SK-N-SH (cell line): Measurements from ENCODE around the gene ZNF414. TPM values are rescaled to one million over a fixed set of nuclear protein-coding genes. Genes with fewer than 3 reads are reported as not detected.

Source experiments
- CTCF ChIA-PET: fragments of 300-600, 350-600 bp; formaldehyde crosslinking; extraction: SDS; loops from one replicate; lab custom pipeline; 2021; lab: Yijun Ruan, JAX
- POLR2A ChIA-PET: fragments of 350-600 bp; sonication (Branson Sonifier 250); formaldehyde crosslinking; extraction: SDS; loops from one replicate; lab custom pipeline; 2020; ENCODE audit warnings: antibody characterized with exemption, inconsistent platforms; lab: Yijun Ruan, JAX
- DNase-seq: peaks from one replicate; pipeline ENCODE4 v3.0.0; 2012
- H2AFZ ChIP-seq: fragments of 200-600 bp; sonication (generic); 2 replicates; pipeline ENCODE4 v1.8.1; 2016; ENCODE audit warnings: antibody characterized with exemption, mild to moderate bottlenecking, low read depth
- H3F3A ChIP-seq: fragments of 200-600 bp; sonication (generic); replicated peaks from 2 replicates; pipeline ENCODE3; 2016; ENCODE audit warnings: antibody characterized with exemption, mild to moderate bottlenecking; ENCODE audit not compliant: insufficient read depth
- H3K27ac ChIP-seq, 2 experiments: fragments of 200-500 bp in 1 of 2; fragments of 200-600 bp in 1 of 2; sonication (Bioruptor generic) in 1 of 2; sonication (generic), shearing (Covaris generic) in 1 of 2; 2 replicates each; pipeline versions ENCODE4 v1.5.1 to v1.6.1; 2014 to 2016; ENCODE audit warnings: low read depth in 2 of 2, inconsistent platforms in 1 of 2, low read length in 1 of 2, mild to moderate bottlenecking in 1 of 2, mixed read lengths in 1 of 2
- H3K27me3 ChIP-seq: fragments of 200-600 bp; sonication (generic), shearing (Covaris generic); 2 replicates; pipeline ENCODE4 v1.6.1; 2016; ENCODE audit warnings: mixed run types; ENCODE audit not compliant: insufficient read depth
- H3K36me3 ChIP-seq, 2 experiments: fragments of 200-500 bp in 1 of 2; fragments of 200-600 bp in 1 of 2; sonication (Bioruptor generic) in 1 of 2; sonication (generic) in 1 of 2; replicated peaks in 1 of 2; 2 replicates each; pipeline versions ENCODE3 to v1.5.1; 2014 to 2016; ENCODE audit warnings: low read length in 1 of 2, mild to moderate bottlenecking in 1 of 2; ENCODE audit not compliant: insufficient read depth in 2 of 2, control insufficient read depth in 1 of 2
- H3K4me1 ChIP-seq, 2 experiments: fragments of 200-500 bp in 1 of 2; fragments of 200-600 bp in 1 of 2; sonication (Bioruptor generic) in 1 of 2; sonication (generic), shearing (Covaris generic) in 1 of 2; 2 replicates each; pipeline versions ENCODE4 v1.5.1 to v1.6.1; 2014 to 2016; ENCODE audit warnings: low read depth in 1 of 2, low read length in 1 of 2, mixed run types in 1 of 2; ENCODE audit not compliant: insufficient read depth in 2 of 2, control insufficient read depth in 1 of 2
- H3K4me2 ChIP-seq: fragments of 200-600 bp; sonication (generic), shearing (Covaris generic); 2 replicates; pipeline ENCODE4 v1.6.1; 2017; ENCODE audit warnings: mixed run types
- H3K4me3 ChIP-seq, 2 experiments: fragments of 200-500 bp in 1 of 2; fragments of 200-600 bp in 1 of 2; sonication (Bioruptor generic) in 1 of 2; sonication (generic), shearing (Covaris generic) in 1 of 2; 2 replicates each; pipeline versions ENCODE4 v1.5.1 to v1.8.1; 2014 to 2016; ENCODE audit warnings: low read depth in 2 of 2, inconsistent platforms in 1 of 2, low read length in 1 of 2, mild to moderate bottlenecking in 1 of 2, mixed read lengths in 1 of 2, moderate library complexity in 1 of 2
- H3K79me2 ChIP-seq: fragments of 200-600 bp; sonication (generic); 2 replicates; pipeline ENCODE4 v1.8.1; 2017; ENCODE audit warnings: mild to moderate bottlenecking; ENCODE audit not compliant: insufficient read depth
- H3K9ac ChIP-seq: fragments of 200-600 bp; sonication (generic); 2 replicates; pipeline ENCODE4 v1.6.1; 2017; ENCODE audit warnings: mixed run types
- H3K9me2 ChIP-seq: fragments of 200-600 bp; sonication (generic); 2 replicates; pipeline ENCODE4 v1.6.1; 2017; ENCODE audit warnings: mixed run types
- H3K9me3 ChIP-seq: fragments of 200-600 bp; sonication (generic); 2 replicates; pipeline ENCODE4 v1.6.1; 2017; ENCODE audit warnings: mixed run types, mild to moderate bottlenecking, moderate library complexity
- H4K20me1 ChIP-seq: fragments of 200-600 bp; sonication (generic); 2 replicates; pipeline ENCODE4 v1.6.1; 2017; ENCODE audit warnings: mild to moderate bottlenecking, mixed run types; ENCODE audit not compliant: insufficient read depth
- ELF1 ChIP-seq: IDR thresholded peaks from 2 replicates; pipeline ENCODE4 v1.4.0; 2012
- EP300 ChIP-seq, 2 experiments: IDR thresholded peaks; 2 replicates each; pipeline versions ENCODE4 v1.4.0 to v1.6.1; 2012; ENCODE audit warnings: borderline replicate concordance in 1 of 2, low read depth in 1 of 2, low read length in 1 of 2
- FOXJ3 ChIP-seq: sonication (generic); formaldehyde crosslinking; IDR thresholded peaks from 2 replicates; pipeline ENCODE4 v1.5.1; 2020; ENCODE audit warnings: mild to moderate bottlenecking, missing genetic modification reagents
- IRF3 ChIP-seq: fragments of 150-350 bp; IDR thresholded peaks from 2 replicates; pipeline ENCODE4 v1.6.1; 2016; ENCODE audit warnings: mild to moderate bottlenecking, low read depth, low read length
- MEF2A ChIP-seq: IDR thresholded peaks from 2 replicates; pipeline ENCODE4 v1.4.0; 2012; ENCODE audit warnings: low read depth, borderline replicate concordance
- MXI1 ChIP-seq: IDR thresholded peaks from 2 replicates; pipeline ENCODE4 v1.6.1; 2012; ENCODE audit warnings: mild to moderate bottlenecking, low read depth, low read length, improper control_type of control experiment
- NFIC ChIP-seq: IDR thresholded peaks from 2 replicates; pipeline ENCODE4 v1.4.0; 2012; ENCODE audit warnings: borderline replicate concordance
- RFX5 ChIP-seq: IDR thresholded peaks from 2 replicates; pipeline ENCODE4 v1.6.1; 2012; ENCODE audit warnings: mild to moderate bottlenecking, improper control_type of control experiment, low read length
- SIN3A ChIP-seq: IDR thresholded peaks from 2 replicates; pipeline ENCODE4 v1.6.1; 2012; ENCODE audit warnings: low read depth, mild to moderate bottlenecking, low read length, moderate library complexity, borderline replicate concordance
- SMC3 ChIP-seq: IDR thresholded peaks from 2 replicates; pipeline ENCODE4 v1.6.1; 2012; ENCODE audit warnings: low read depth, low read length, improper control_type of control experiment
- USF2 ChIP-seq: fragments of 150-350 bp; IDR thresholded peaks from 2 replicates; pipeline ENCODE4 v1.6.1; 2017; ENCODE audit warnings: antibody characterized with exemption, low read length, low read depth, borderline replicate concordance
- YY1 ChIP-seq: IDR thresholded peaks from 2 replicates; pipeline ENCODE4 v1.4.0; 2012; ENCODE audit warnings: low read depth, mild to moderate bottlenecking
- ZBTB33 ChIP-seq: IDR thresholded peaks from 2 replicates; pipeline ENCODE4 v1.4.0; 2012; ENCODE audit warnings: low read depth, borderline replicate concordance
- WGBS: methylation state at CpG from one replicate; pipeline ENCODE4 v1.1.6; 2017; ENCODE audit warnings: low lambda C conversion rate; 5-methylcytosine and 5-hydroxymethylcytosine counted together
- polyA plus RNA-seq, 3 experiments: library from polyadenylated mRNA; depleted of rRNA; stranded (reverse); fragments of >200 nt; gene quantifications; 2 replicates each; pipeline ENCODE4 v1.2.3, GENCODE V29; 2012
- TF ChIP-seq, protein P1 (sequence below): fragments of 200-600 bp; sonication (generic); IDR thresholded peaks from 2 replicates; pipeline ENCODE4 v1.6.1; 2017; ENCODE audit warnings: antibody characterized with exemption, mild to moderate bottlenecking, moderate library complexity
- TF ChIP-seq, protein P2 (sequence below): IDR thresholded peaks from 2 replicates; pipeline ENCODE4 v1.4.0; 2012; ENCODE audit warnings: low read depth
- TF ChIP-seq, protein P3 (sequence below): IDR thresholded peaks from 2 replicates; pipeline ENCODE4; 2012

ZNF414 gene
- polyA plus RNA-seq, 1 of the 3 experiments (the other 2 are of a cell fraction) = 17.0 TPM

DNA sequence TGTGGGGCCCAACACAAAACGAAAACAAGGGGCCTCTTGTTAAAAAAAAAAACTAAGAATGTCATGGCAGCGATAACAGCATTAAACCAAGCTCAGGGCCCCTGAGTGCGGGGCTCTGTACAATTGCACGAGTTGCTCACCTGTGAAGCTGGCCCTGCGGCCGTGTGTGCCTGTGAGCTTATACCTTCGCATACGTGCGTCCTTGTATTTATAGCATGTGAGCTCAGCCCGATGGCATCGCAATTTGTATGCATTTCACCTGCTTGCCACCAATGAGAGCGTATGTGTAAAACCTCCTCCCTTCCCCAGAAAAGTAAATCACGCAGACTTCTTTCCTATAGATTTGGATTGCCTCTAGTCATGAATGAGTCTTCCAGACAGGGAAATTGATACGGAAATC, 52.1 kb downstream of the ZNF414 start:
- no peak overlapping the region for H2AFZ ChIP-seq
- H3K27ac ChIP-seq = no peak overlapping the region
- 99% methylated on average over 14 of the region's 14 CpGs for WGBS
- peaks cover 99% of the 10 kb centered on the region for H3K79me2 ChIP-seq
- ChIA-PET CTCF (interaction anchor here (0.7 to 1.4 kb wide), 2 partner anchors 13 to 108 kb away, joined by 3 to 4 read pairs; no protein-coding TSS in a partner anchor), POLR2A (no interaction called here)
- TF ChIP-seq ELF1 (no peak), SIN3A (no peak), FOXJ3 (CRISPR knock-in tag) (no peak), IRF3 (no peak), MXI1 (no peak), ZBTB33 (no peak), YY1 (no peak), EP300 (IDR thresholded peaks at IDR 0.05; ENCODE audit: borderline replicate concordance in 1 of 2, low read depth in 1 of 2, low read length in 1 of 2) (no peak), USF2 (no peak), RFX5 (no peak), MEF2A (no peak), SMC3 (no peak), NFIC (no peak)
- TF ChIP-seq, protein P1, sequence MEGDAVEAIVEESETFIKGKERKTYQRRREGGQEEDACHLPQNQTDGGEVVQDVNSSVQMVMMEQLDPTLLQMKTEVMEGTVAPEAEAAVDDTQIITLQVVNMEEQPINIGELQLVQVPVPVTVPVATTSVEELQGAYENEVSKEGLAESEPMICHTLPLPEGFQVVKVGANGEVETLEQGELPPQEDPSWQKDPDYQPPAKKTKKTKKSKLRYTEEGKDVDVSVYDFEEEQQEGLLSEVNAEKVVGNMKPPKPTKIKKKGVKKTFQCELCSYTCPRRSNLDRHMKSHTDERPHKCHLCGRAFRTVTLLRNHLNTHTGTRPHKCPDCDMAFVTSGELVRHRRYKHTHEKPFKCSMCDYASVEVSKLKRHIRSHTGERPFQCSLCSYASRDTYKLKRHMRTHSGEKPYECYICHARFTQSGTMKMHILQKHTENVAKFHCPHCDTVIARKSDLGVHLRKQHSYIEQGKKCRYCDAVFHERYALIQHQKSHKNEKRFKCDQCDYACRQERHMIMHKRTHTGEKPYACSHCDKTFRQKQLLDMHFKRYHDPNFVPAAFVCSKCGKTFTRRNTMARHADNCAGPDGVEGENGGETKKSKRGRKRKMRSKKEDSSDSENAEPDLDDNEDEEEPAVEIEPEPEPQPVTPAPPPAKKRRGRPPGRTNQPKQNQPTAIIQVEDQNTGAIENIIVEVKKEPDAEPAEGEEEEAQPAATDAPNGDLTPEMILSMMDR = no peak
- TF ChIP-seq, protein P2, sequence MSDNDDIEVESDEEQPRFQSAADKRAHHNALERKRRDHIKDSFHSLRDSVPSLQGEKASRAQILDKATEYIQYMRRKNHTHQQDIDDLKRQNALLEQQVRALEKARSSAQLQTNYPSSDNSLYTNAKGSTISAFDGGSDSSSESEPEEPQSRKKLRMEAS = no peak
- TF ChIP-seq, protein P3, sequence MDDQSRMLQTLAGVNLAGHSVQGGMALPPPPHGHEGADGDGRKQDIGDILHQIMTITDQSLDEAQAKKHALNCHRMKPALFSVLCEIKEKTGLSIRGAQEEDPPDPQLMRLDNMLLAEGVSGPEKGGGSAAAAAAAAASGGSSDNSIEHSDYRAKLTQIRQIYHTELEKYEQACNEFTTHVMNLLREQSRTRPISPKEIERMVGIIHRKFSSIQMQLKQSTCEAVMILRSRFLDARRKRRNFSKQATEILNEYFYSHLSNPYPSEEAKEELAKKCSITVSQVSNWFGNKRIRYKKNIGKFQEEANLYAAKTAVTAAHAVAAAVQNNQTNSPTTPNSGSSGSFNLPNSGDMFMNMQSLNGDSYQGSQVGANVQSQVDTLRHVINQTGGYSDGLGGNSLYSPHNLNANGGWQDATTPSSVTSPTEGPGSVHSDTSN = no peak
- no peak overlapping the region for H3K4me2 ChIP-seq
- H3K4me3 ChIP-seq = no peak overlapping the region
- no peaks in the 10 kb centered on the region for H3K9me2 ChIP-seq
- H3F3A ChIP-seq = peaks cover 25% of the 10 kb centered on the region
- DNase-seq = no peak
- no peaks in the 10 kb centered on the region for H3K9me3 ChIP-seq
- peaks cover 16 to 26% of the 10 kb centered on the region in 2 experiments for H3K4me1 ChIP-seq
- no peaks in the 10 kb centered on the region for H3K27me3 ChIP-seq
- H3K36me3 ChIP-seq = peaks cover 50 to 70% of the 10 kb centered on the region in 2 experiments
- no peak overlapping the region for H3K9ac ChIP-seq
- peaks cover 83% of the 10 kb centered on the region for H4K20me1 ChIP-seq
